H9 (cell line): ENCODE data around the gene DUSP10. TPM values are rescaled to one million over a fixed set of nuclear protein-coding genes. Genes with fewer than 3 reads are reported as not detected.

ENCODE experiments used
- DNase-seq: peaks from one replicate; pipeline ENCODE4 v3.0.0-alpha.2; 2017
- H2AFZ ChIP-seq: one replicate; pipeline ENCODE4 v1.6.1; 2013; ENCODE audit warnings: mild to moderate bottlenecking, low read length, control low read depth, moderate library complexity
- H2AK5ac ChIP-seq: 2 replicates; pipeline ENCODE4 v1.6.1; 2013; ENCODE audit warnings: low read length, control low read depth, mixed read lengths; ENCODE audit not compliant: insufficient read length
- H2BK120ac ChIP-seq: one replicate; pipeline ENCODE4 v1.6.1; 2013; ENCODE audit warnings: low read depth, mild to moderate bottlenecking, low read length, control low read depth, inconsistent platforms; ENCODE audit not compliant: poor library complexity, severe bottlenecking
- H2BK12ac ChIP-seq: 2 replicates; pipeline ENCODE4 v1.6.1; 2013; ENCODE audit warnings: low read length, control low read depth, mixed read lengths, low read depth; ENCODE audit not compliant: insufficient read length
- H2BK15ac ChIP-seq: 2 replicates; pipeline ENCODE4 v1.6.1; 2013; ENCODE audit warnings: low read depth, low read length, control low read depth
- H2BK20ac ChIP-seq: one replicate; pipeline ENCODE4 v1.6.1; 2013; ENCODE audit warnings: low read depth, mild to moderate bottlenecking, low read length, control low read depth, inconsistent platforms; ENCODE audit not compliant: poor library complexity, severe bottlenecking
- H2BK5ac ChIP-seq: 2 replicates; pipeline ENCODE4 v1.6.1; 2013; ENCODE audit warnings: low read length, control low read depth, mixed read lengths; ENCODE audit not compliant: insufficient read length
- H3K14ac ChIP-seq: 2 replicates; pipeline ENCODE4 v1.6.1; 2013; ENCODE audit warnings: low read length, control low read depth; ENCODE audit not compliant: insufficient read depth
- H3K18ac ChIP-seq: 2 replicates; pipeline ENCODE4 v1.6.1; 2013; ENCODE audit warnings: low read depth, mild to moderate bottlenecking, mixed read lengths, low read length, control low read depth; ENCODE audit not compliant: insufficient read length
- H3K23ac ChIP-seq: 2 replicates; pipeline ENCODE4 v1.6.1; 2013; ENCODE audit warnings: low read length, control low read depth, mixed read lengths, low read depth; ENCODE audit not compliant: insufficient read length
- H3K23me2 ChIP-seq: 2 replicates; pipeline ENCODE4 v1.6.1; 2013; ENCODE audit warnings: low read depth, mild to moderate bottlenecking, mixed read lengths, low read length, control low read depth; ENCODE audit not compliant: insufficient read length, poor library complexity, severe bottlenecking
- H3K27ac ChIP-seq: 2 replicates; pipeline ENCODE4 v1.5.1; 2013; ENCODE audit warnings: low read length, control low read depth, mixed read lengths, low read depth; ENCODE audit not compliant: insufficient read length
- H3K27me3 ChIP-seq: 2 replicates; pipeline ENCODE4 v1.6.1; 2013; ENCODE audit warnings: low read length, control low read depth, inconsistent platforms; ENCODE audit not compliant: insufficient read depth
- H3K4ac ChIP-seq: 2 replicates; pipeline ENCODE4 v1.6.1; 2013; ENCODE audit warnings: low read depth, mild to moderate bottlenecking, control low read depth, inconsistent platforms, low read length, moderate library complexity
- H3K4me1 ChIP-seq: 2 replicates; pipeline ENCODE4 v1.6.1; 2013; ENCODE audit warnings: low read length, control low read depth, inconsistent platforms; ENCODE audit not compliant: insufficient read depth
- H3K4me2 ChIP-seq: 2 replicates; pipeline ENCODE4 v1.6.1; 2013; ENCODE audit warnings: low read length, control low read depth, mixed read lengths; ENCODE audit not compliant: insufficient read length, insufficient read depth
- H3K56ac ChIP-seq: 2 replicates; pipeline ENCODE4 v1.6.1; 2013; ENCODE audit warnings: low read depth, mild to moderate bottlenecking, mixed read lengths, low read length, control low read depth; ENCODE audit not compliant: insufficient read length
- H3K79me1 ChIP-seq: 2 replicates; pipeline ENCODE4 v1.6.1; 2013; ENCODE audit warnings: low read depth, mild to moderate bottlenecking, moderate library complexity, low read length, control low read depth, inconsistent platforms; ENCODE audit not compliant: insufficient read depth, poor library complexity, severe bottlenecking
- H3K79me2 ChIP-seq: 2 replicates; pipeline ENCODE4 v1.6.1; 2013; ENCODE audit warnings: low read length, control low read depth, inconsistent platforms; ENCODE audit not compliant: insufficient read depth
- H3K9ac ChIP-seq: 2 replicates; pipeline ENCODE4 v1.6.1; 2013; ENCODE audit warnings: low read length, control low read depth, mixed read lengths; ENCODE audit not compliant: insufficient read length; ENCODE audit errors: extremely low read depth
- H3K9me3 ChIP-seq: one replicate; pipeline ENCODE4 v1.6.1; 2013; ENCODE audit warnings: low read depth, low read length, inconsistent platforms; ENCODE audit not compliant: control insufficient read depth
- H3T11ph ChIP-seq: one replicate; pipeline ENCODE4 v1.6.1; 2013; ENCODE audit warnings: mild to moderate bottlenecking, low read length, control low read depth, inconsistent platforms
- H4K20me1 ChIP-seq: one replicate; pipeline ENCODE4 v1.6.1; 2013; ENCODE audit not compliant: control insufficient read depth, insufficient read length, insufficient read depth
- H4K5ac ChIP-seq: 2 replicates; pipeline ENCODE4 v1.6.1; 2013; ENCODE audit warnings: low read depth, mild to moderate bottlenecking, mixed read lengths, low read length, control low read depth; ENCODE audit not compliant: insufficient read length
- H4K8ac ChIP-seq: replicated peaks from 2 replicates; pipeline ENCODE4 v1.6.1; 2013; ENCODE audit warnings: low read length, control low read depth, mixed read lengths, low read depth; ENCODE audit not compliant: insufficient read length
- H4K91ac ChIP-seq: 2 replicates; pipeline ENCODE4 v1.6.1; 2013; ENCODE audit warnings: low read depth, mild to moderate bottlenecking, moderate library complexity, mixed read lengths, low read length, control low read depth; ENCODE audit not compliant: insufficient read length
- H3K27ac Mint-ChIP-seq, 3 experiments: 2 replicates in 2 of 3; 3 replicates in 1 of 3; pipeline ENCODE4 v1.8.0; 2020 to 2021; ENCODE audit warnings: mixed read lengths in 3 of 3, mild to moderate bottlenecking in 1 of 3, moderate library complexity in 1 of 3
- H3K27me3 Mint-ChIP-seq: 2 replicates; pipeline ENCODE4 v1.8.0; 2021; ENCODE audit warnings: low read depth, mild to moderate bottlenecking, moderate library complexity, mixed read lengths
- H3K36me3 Mint-ChIP-seq, 3 experiments: 2 replicates in 2 of 3; 3 replicates in 1 of 3; pipeline ENCODE4 v1.8.0; 2020 to 2021; ENCODE audit warnings: low read depth in 3 of 3, mixed read lengths in 3 of 3; ENCODE audit not compliant: insufficient read depth in 1 of 3
- H3K4me1 Mint-ChIP-seq, 2 experiments: 2 replicates each; pipeline ENCODE4 v1.8.0; 2020; ENCODE audit warnings: mixed read lengths in 2 of 2
- H3K4me3 Mint-ChIP-seq, 2 experiments: 2 replicates in 1 of 2; 3 replicates in 1 of 2; pipeline ENCODE4 v1.8.0; 2020 to 2021; ENCODE audit warnings: mild to moderate bottlenecking in 2 of 2, mixed read lengths in 2 of 2, moderate library complexity in 1 of 2
- H3K9me3 Mint-ChIP-seq, 2 experiments: 2 replicates in 1 of 2; 3 replicates in 1 of 2; pipeline ENCODE4 v1.8.0; 2020; ENCODE audit warnings: mild to moderate bottlenecking in 2 of 2, mixed read lengths in 2 of 2, moderate library complexity in 1 of 2
- CTCF ChIP-seq: fragments of 200-600 bp; sonication (generic); conservative IDR thresholded peaks from 3 replicates; pipeline ENCODE4 v1.8.0; 2021; ENCODE audit warnings: antibody characterized with exemption, mild to moderate bottlenecking
- total RNA-seq: library from RNA; stranded (reverse); gene quantifications from 2 replicates; pipeline ENCODE4 v1.2.1, GENCODE V29; 2021

DUSP10 gene
- total RNA-seq, 1 experiment from 2014 or later, result 2.0 TPM

- Histone ChIP-seq H3K79me2 (no peaks in the 10 kb centered on the region), H4K20me1 (no peaks in the 10 kb centered on the region), H3K9ac (no peak overlapping the region), H2AK5ac (no peak overlapping the region), H4K5ac (no peak overlapping the region), H3K4me2 (no peak overlapping the region), H2BK120ac (no peak overlapping the region), H3K18ac (no peak overlapping the region), H3K27ac (no peak overlapping the region), H3K9me3 (no peaks in the 10 kb centered on the region), H3K14ac (no peak overlapping the region), H3K56ac (no peak overlapping the region), H3K23me2 (no peaks in the 10 kb centered on the region), H4K91ac (no peak overlapping the region), H4K8ac (no peak overlapping the region), H3K27me3 (no peaks in the 10 kb centered on the region), H3T11ph (no peak overlapping the region), H2AFZ (no peak overlapping the region), H2BK20ac (no peak overlapping the region), H2BK12ac (no peak overlapping the region), H3K4ac (no peak overlapping the region), H2BK5ac (no peak overlapping the region), H3K4me1 (no peaks in the 10 kb centered on the region), H3K23ac (no peak overlapping the region), H3K79me1 (no peaks in the 10 kb centered on the region), H2BK15ac (no peak overlapping the region)
- peaks cover 0 to 3% of the 10 kb centered on the region in 2 experiments; a peak in 2 of 5 replicates for H3K9me3 Mint-ChIP-seq
- DNase-seq, result no peak
- no peaks in the 10 kb centered on the region; a peak in 1 of 7 replicates for H3K36me3 Mint-ChIP-seq
- 0 out of 4 replicates have a peak, but pooled peaks cover 0 to 3% of the 10 kb centered on the region in 2 experiments for H3K4me1 Mint-ChIP-seq
- no peaks in the 10 kb centered on the region for H3K27me3 Mint-ChIP-seq
- no peak for TF ChIP-seq CTCF
- H3K4me3 Mint-ChIP-seq, result no peak overlapping the region
- H3K27ac Mint-ChIP-seq, result no peak overlapping the region
Measured at GRCh38 chr1:221694109-221694508, 47.8 kb downstream of the DUSP10 start.
